HG02885 (cell line): Measurements from ENCODE around the gene NKAIN1.
"Not testable (repeated sequence)": the region's sequence is repeated elsewhere in the genome, so short reads cannot be mapped to it uniquely, and the experiment has no call there.

Experiments
- ATAC-seq: cut with Tn5 transposase; IDR thresholded peaks from one replicate; pipeline ENCODE4 v1.9.1; 2021; ENCODE audit warnings: mild to moderate bottlenecking; ENCODE audit not compliant: unreplicated experiment, poor library complexity

The NKAIN1 gene

DNA sequence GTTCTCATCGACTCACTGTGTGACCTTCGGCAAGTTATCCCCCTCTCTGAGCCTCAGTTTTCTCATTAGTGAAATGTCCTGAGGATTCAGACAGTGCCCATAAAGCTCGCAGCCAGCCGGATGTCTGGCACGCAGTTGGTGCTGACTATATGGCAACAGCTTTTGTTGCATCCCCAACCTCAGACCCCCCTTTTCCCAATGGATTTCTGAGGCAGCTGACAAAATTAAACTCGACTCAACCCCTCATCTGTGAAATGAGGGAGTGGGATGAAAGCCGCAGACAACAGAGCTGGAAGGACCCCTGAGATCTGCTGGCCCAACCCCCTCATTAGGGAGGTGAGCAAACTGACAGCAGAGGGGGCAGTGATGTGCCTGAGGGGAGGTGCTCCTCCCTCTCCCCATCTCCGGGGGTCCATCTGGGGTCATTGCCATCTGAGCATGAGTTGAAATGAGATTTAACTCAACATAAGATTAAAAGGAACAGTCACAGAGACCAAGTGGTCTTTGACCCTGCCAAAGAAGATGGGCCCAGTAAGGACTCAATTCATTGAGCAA is 40.4 kb downstream of the NKAIN1 start:
- no peak for ATAC-seq

DNA sequence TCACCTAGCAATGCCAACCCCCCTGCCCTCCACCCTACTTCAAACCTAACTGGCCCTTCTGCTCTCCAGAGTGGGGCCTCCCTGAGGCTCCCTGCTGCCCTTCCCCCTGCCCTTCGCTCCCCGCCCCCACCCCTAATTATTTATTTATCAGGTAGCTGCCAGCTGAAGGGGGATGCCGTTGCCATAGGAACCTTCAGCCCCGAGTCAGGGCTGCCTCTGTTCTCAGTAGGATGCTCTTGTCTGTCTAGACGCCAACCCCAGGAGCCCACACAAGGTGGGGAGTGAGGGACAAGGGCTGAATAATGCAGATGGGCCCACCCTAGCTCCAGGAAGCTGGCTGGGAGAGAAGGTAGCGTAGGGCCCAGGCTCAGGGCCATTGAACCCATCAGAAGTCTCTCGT is 41.1 kb downstream of the NKAIN1 start:
- no peak for ATAC-seq

DNA sequence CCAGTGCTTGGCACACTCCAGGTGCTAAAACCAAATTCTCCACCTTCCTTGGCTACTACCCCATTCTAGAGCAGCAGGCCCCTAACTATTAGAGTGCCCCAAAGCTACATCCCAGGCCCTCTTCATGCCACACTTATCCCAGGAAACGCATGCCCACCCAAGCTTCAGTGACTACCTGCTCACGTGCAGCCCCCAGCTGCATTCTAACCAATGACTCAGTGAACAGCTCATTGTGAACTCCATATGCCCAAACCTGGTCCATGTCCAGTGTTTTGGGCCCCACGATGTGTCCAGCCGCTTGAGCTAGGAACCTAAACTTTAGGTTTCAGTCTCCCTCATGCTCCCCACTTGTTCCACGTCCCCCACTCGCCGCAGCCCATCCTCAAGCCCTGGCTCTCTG is 41.5 kb downstream of the NKAIN1 start:
- no peak for ATAC-seq

DNA sequence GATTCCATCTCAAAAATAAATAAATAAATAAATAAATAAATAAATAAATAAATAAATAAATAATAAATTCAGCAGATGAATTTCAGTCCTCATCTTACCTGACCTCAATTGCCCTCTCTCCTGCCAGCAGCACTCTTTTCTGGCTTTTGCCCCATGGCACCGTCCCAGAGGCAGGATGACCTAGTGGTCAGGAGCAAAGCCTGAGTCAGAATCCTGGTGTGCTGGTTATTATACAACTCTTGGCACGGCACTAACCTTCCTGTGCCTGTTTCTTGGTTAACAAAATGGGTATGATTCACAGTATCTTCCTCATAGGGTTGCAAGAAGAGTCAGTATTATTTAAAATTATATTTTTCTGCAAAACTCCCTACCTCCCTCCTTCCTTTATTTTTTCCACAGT is 43.0 kb downstream of the NKAIN1 start:
- ATAC-seq: no peak

GRCh38 chr1:31195267-31195666 is 44.4 kb downstream of the NKAIN1 start:
- not testable (repeated sequence) for ATAC-seq

DNA sequence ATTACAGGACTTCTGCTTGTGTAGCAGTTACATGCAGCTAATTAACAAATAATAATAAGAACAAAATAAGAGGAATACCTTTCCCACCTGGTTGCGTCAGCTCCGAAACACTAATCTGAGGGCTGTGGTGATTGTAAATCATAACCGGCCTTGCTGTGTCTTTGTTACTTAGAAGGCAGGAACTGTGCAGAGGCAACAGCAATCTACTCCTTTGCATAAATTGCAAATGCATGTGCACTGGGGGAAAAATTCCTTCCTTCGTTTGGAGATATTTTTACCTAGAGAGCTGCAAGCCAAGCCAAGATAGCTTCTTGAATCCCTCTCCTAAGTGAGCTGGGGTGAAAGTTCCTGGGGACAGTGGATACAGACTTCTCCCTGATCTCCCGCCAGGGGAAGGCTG is 46.0 kb downstream of the NKAIN1 start:
- no peak for ATAC-seq

DNA sequence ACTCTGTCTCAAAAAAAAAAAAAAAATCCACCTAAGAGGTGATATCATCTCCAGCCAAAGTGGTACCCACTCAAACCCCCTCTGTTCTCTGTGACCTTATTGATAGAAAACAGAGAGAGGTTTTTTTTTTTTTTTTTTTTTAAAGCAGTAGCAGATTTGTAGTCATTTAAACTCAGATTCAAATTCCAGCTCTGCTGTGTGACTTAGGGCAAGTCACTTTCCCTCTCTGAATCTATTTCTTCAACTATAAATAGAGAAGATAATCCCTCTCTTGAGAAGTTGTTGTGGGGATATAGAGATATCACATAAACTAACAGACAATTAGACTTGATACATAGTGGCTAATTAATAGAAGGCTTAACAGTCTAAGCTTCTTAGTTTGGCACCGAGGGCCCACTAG is 48.4 kb downstream of the NKAIN1 start:
- ATAC-seq: no peak

GRCh38 chr1:31189696-31190674 is 49.7 kb downstream of the NKAIN1 start:
- ATAC-seq: no peak

- ATAC-seq: no peak
Measured at GRCh38 chr1:31183927-31184554, 55.6 kb downstream of the NKAIN1 start.

DNA sequence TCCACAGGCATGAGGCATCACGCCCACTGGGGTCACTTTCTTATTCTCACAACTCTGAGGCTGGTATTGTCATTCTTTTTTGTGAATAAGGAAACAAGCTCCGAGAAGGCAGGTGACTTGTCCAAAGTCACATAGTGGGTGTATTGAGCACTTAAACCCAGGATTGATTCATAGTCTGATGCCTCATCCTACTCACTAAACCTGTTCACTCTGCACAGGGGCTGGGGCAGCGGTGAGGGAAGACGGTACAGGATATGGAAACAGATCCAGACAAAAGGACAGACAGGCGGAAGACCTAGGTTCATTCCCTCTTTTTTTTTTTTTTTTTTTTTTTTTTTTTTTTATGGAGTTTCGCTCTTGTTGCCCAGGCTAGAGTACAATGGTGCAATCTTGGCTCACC is 56.6 kb downstream of the NKAIN1 start:
- ATAC-seq: no peak

DNA sequence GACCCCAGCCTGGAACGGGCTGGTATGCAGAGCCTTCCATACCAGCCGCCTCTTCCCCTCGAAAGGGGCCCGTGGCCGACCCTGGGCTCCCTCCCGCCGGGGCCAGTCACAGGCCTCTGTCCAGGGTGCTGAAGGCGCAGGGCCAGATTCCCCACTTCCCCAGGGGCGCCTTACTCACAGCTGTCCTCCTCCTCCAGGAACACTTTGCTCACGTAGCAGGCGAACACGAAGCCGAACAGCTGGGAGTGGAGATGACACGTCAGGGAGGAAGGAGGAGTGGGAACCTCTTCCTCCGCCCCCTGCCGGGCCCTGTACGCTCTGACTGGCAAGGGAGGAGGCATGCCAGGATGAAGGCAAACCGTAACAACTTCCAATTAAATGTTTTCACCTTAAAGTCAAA is 57.3 kb downstream of the NKAIN1 start:
- ATAC-seq: no peak

DNA sequence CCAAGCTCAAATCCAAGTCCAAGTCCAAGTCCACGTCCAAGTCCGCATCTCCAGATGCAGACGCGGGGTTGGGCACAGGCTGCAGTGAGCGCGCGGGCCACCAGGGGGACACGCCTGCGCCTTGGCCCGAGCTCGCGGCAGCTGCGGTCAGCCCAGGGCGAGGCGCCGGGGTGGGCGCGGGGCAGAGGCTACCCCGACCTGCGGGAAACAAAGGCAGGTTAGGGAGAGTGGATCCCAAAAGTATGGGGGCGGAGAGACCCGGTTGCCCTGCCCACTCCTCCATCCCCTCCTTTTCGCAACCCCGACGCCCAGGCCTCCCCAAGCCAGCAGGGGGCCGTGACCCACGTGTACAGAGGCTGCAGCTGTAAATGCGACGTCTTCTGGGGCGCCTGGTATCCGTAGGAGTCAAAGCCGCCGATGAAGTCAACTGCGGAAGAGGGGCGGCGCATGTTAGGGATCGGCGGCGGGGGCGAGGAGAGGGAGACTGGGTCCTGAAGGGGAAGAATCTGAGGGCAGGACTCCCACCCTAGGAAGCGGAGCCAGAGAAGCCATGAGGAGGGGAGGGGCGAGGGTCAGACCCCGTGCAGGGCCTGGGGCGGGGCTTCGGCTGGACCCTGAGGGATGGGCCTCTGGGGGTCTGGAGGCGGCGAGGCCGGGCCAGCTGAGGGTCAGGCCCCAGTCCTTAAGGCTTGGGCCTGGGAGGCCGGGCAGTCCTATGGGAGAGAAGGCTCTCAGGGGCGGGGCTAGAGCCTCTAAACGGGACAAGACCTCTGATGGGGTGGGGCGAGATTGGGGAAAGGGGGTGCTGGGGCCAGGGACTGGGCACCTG is 58.0 kb downstream of the NKAIN1 start:
- no peak for ATAC-seq

DNA sequence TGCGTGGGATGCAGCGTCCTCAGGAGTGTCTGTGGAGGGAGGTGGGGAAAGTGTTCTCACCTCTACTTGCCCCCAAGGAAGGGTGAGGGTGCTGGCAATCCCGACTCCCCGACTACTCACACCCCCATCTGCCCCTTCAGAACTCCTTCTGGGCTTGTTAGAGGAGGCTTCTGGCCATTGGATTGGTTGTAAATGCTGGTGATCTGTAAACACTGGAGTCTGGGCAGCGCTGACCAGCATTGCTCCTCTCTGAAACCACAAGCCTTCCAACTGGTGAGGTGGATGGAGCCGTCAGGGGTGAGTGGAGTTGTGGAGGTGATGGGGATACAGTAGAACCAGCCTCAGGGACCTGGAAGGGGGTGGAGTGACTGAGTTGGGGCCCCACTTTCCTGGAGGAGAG is 59.3 kb downstream of the NKAIN1 start:
- no peak for ATAC-seq

DNA sequence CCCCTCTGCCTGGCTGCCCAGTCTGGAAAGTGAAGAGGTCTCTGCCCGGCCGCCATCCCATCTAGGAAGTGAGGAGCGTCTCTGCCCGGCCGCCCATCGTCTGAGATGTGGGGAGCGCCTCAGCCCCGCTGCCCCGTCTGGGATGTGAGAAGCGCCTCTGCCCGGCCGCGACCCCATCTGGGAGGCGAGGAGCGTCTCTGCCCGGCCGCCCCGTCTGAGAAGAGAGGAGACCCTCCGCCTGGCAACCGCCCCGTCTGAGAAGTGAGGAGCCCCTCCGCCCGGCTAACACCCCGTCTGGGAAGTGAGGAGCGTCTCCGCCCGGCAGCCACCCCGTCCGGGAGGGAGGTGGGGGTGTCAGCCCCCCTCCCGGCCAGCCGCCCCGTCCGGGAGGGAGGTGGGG is 63.4 kb downstream of the NKAIN1 start:
- not testable (repeated sequence) for ATAC-seq

DNA sequence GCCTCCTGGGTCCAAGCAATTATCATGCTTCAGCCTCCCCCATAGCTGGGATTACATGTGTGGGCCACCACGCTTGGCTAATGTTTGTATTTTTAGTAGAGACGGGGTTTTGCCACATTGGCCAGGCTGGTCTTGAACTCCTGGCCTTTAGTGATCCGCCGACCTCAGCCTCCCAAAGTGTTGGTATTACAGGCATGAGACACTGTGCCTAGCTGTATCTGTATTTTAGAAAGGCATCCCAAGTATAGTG is 69.3 kb downstream of the NKAIN1 start:
- ATAC-seq: no peak

GRCh38 chr1:31166462-31166861 is 73.2 kb downstream of the NKAIN1 start:
- ATAC-seq: no peak

DNA sequence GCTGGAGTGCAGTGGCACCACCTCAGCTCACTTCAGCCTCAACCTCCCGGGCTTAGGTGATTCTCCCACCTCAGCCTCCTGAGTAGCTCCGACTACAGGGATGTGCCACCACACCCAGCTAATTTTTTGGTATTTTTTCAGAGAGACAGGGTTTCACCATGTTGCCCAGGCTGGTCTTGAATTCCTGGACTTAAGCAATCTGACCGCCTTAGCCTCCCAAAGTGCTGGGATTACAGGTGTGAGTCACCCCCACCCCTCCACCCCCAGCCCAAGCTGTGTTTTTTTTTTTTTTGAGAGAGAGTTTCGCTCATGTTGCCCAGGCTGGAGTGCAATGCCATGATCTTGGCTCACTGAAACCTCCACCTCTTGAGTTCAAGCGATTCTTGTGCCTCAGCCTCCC is 75.4 kb downstream of the NKAIN1 start:
- no peak for ATAC-seq

DNA sequence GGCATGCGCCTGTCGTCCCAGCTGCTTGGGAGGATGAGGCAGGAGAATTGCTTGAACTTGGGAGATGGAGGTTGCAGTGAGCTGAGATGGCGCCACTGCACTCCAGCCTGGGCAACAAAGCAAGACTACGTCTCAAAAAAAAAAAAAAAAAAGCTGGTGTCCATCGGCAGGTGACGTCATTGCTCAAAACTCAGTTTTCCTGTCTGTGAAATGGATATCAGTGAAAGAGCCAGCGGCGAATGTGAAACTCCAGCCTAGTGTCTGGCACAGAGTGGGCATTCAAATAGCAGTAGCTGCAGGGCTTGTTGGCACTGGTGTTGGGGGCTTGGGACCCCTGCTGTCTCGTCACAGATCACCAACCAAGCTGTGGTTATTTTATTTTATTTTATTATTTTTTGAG is 75.8 kb downstream of the NKAIN1 start:
- ATAC-seq: no peak

GRCh38 chr1:31161571-31161970 is 78.1 kb downstream of the NKAIN1 start:
- no peak for ATAC-seq

- no peak for ATAC-seq
Measured at GRCh38 chr1:31159869-31160611, 79.6 kb downstream of the NKAIN1 start.
